HG03095 (cell line): ENCODE measurements around the gene ATP1A2.

Experiments
- ATAC-seq: cut with Tn5 transposase; IDR thresholded peaks from one replicate; pipeline ENCODE4 v1.9.1; 2021; ENCODE audit warnings: moderate library complexity; ENCODE audit not compliant: unreplicated experiment

ATP1A2 gene

DNA sequence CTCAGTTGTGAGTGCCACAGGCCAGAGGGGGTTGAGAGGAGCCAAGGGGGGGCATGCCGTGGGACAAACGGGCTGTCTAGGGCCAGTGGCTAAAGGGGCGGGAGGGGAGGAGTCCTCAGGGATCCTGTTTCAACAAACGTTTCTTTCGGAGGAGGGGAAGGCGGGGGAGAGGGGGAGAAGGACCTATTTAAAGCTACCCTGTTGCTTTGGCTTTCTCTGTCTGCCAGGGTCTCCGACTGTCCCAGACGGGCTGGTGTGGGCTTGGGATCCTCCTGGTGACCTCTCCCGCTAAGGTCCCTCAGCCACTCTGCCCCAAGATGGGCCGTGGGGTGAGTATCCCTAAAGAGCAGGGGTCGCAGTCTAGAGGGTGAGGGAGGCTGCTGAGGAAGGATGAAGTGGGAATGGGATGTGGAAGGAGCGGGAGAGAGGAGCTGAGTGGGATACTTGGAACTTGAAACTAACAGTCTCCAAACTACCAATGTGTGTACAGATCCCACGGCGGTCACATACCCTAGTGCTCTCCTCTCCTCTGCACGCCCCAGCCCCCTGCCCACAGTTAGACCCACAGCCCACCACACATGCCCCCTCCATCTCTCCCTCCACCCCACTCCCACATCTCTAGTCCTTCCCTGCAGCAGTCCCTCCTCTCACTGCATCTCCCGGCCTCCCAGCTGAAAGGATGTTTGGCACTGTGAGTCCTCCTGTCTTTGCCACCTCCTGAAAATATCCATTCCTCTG lies at the start of gene ATP1A2:
Gene ATP1A2 (plus strand): TSS at position 215 of the 738 bp plus-strand sequence. CDS start 103 bp downstream, at position 318.
- no peak for ATAC-seq

DNA sequence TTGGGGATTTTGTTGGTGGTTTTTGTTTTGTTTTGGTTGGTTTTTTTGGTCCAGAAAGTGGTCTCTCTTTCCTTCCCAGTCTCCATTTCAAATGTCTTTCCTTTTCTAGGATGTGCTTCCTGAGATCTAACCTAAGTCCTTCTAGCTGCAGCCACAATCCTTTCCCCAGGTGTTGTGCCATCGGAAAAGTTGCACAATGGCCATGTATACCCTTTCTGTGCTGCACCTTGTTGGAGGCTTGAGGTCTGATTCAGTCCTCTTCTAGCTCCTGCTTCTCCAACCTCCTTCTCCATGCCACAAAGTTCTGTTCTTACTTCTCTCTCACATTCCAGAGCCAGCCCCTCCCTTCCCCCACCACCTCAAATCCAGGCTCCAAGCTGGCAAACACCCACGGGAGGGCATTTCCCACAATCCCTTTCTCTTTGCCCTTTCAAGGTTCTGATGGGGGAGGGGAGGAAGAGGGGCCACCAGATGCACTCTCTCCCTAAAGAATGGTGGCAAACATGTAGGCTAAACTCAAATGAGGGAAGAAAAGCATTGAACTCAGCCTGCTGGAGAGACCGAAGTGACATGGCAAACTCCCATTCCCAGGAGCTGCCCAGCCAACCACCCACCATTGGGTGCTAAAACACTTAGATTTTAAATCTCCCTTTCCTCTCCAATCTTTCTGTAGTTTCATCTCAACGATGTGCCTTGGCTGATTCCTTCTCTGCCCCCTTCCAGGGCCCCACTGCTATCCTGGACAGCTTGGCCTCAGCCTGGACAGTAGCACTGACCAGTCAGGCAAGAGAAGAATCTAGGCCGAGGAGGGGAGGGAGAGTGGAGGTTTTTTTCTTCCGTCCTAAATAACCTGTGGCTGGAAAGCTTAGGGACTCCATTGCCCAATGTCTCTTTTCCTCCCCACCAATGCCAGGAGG lies 48.5 kb upstream of the ATP1A2 start:
- ATAC-seq: no peak

GRCh38 chr1:160068225-160068624 lies 47.3 kb upstream of the ATP1A2 start:
- ATAC-seq: no peak

DNA sequence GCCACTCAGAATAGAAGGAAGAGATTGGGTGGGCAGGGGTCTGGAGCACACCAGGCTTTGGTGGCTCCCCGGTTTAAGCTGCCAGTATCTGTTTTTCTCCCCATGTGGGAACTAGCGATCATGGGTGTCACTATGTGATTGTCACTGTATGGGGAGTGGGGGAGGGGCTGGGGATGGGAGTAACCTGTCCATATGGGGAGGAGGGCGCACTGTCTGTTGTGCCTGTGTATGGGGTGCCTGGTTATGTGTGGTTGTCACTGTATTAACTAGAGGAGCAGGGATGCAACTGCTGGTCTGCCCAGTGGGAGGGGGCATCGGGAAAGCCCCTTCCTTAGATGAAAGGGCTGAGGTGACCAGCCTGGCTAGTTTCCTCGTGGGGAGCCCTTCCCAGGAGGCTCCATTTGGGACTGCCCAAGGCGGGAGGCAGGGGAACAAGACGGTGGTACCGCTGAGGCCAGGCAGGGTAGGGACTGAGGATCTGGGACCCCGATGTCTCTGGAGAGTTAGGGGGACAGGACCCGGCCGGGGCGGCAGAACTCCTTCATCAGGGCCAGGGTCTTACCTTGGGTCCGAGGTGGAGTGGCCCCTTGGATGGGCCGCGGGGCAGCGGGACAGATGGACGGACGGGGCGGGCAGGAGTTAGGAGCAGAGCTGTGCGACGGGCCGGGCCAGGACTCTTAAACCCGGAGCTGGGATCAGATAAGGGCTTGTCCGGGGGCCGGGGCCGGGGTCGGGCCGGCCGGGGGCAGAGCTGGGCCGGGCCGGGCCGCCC lies 45.9 kb upstream of the ATP1A2 start, which contains the start of gene KCNJ10:
Gene KCNJ10 (minus strand): TSS at position 701 of the 772 bp plus-strand sequence. CDS start 27,628 bp downstream, outside the sequence.
- ATAC-seq: no peak

- no peak for ATAC-seq
These were observed 45.1 kb upstream of the ATP1A2 start for GRCh38 chr1:160070243-160071163.

DNA sequence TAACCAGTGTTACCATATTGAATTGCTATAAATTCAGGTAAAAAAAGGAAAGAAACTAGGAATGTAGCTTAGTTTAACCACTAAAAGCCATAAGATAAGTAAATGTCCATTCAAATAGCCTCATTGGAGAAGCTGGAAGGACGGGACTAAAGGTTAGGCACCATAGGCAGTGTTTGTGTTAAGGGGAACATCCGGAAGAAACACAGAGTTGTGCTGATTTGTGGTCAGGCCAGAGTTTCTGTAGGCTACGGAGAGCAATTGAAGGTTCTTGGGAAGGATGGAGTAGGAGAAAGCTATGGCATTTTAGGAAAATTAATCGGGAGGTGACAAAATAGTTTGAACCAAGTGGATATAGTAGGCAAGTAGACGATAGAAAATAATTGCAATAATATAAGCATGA lies 44.3 kb upstream of the ATP1A2 start:
- no peak for ATAC-seq

- no peak for ATAC-seq
These were observed 40.7 kb upstream of the ATP1A2 start for GRCh38 chr1:160074865-160075264.

GRCh38 chr1:160075836-160076235 lies 39.7 kb upstream of the ATP1A2 start:
- no peak for ATAC-seq

DNA sequence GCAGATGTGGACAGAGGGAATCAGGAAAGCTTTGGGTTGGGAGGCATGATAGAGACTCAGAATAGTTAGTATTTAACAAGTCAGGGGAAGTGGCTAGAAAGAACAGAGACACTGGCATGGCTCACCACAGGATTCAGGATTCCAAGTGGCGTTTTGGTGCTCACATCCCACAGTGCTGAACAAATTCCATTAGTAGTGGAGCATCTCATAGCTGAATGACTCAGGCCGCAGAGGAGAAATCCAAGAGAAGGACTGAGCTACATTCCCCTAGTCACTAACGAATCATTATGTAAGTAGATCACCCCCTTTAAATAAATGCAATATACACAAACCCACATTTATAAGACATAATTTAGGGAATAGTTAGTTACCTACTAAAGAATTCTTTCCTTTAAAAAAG lies 39.3 kb upstream of the ATP1A2 start:
- no peak for ATAC-seq

- no peak for ATAC-seq
These were observed 38.1 kb upstream of the ATP1A2 start for GRCh38 chr1:160077486-160077885.

- ATAC-seq: no peak
These were observed 36.9 kb upstream of the ATP1A2 start for GRCh38 chr1:160078512-160079195.

- ATAC-seq: no peak
These were observed 36.1 kb upstream of the ATP1A2 start for GRCh38 chr1:160079448-160079847.

DNA sequence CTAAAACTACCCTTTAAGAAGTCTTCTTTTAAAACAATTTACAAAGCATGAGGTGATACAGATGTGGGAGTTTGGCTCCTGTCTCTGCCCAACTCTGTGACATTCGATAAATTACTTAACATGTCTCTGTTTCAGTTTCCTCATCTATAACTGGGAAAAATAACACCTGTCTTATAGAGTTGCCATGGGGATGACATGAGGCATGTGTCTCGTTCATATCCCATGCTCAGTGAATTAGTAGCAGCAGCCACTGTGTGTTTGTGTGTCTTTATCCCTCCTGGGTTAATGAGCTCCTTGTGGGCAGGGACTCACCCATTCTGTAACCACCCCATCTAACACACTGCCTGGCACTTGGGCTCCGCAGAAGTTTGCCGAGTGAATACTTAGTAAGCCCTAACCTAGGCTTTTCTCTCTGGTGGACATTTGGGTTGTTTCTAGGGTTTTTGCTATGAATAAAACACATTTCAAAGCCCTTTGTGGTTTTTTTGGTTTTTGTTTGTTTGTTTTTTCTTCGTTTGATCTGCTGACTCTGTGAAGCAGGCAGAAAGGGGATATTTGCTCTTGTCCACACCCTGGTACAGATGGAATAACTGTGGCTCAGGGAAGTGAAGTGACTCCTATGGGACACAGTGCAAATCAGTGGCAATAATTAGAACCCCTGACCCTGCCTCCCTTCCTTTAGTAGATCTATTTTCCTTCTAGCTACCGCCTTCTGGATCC lies 35.0 kb upstream of the ATP1A2 start:
- no peak for ATAC-seq

GRCh38 chr1:160081261-160081936 lies 34.2 kb upstream of the ATP1A2 start, which contains the start of gene KCNJ9:
Gene KCNJ9, plus strand, starts transcription at chr1:160081538. Its CDS starts 2,493 bp downstream, at chr1:160084031.
- no peak for ATAC-seq

DNA sequence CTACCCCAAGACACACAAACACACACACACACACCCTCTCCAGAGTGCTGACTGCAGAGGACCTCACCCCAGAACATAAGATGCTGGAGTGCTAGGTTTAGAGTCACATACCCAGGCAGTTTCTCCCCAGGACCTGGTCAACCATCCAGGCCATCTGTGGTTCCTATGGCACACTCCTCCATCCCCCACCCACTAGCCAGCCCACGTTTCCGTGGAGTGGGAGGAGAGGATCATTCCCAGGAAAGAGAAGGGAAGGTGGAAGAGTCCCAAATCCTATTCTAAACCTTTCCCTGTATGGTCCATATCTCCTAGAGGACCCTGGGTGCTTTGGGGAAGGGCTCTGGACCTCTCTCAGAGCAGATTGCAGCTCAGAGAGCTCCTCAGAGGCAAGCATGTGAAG lies 33.1 kb upstream of the ATP1A2 start:
- ATAC-seq: no peak

DNA sequence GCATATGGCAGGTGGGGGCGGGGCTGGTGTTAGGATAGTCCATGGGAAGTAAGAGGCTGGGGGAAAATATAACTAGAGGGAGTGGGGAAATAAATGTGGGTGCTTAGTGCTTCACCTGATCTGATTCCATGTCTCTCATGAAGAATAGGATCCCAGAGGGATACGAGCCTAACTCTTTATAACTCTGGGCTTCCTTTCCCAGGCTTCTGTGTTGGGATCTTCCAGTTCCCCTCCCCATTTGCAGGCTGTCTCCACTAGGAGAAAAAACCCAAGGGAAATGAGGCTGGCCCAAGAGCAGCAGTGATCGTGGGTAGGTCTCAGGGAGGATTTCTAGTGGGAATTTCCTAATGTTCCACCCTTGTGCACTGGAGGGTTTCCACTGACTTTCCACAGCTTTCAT lies 32.6 kb upstream of the ATP1A2 start:
- ATAC-seq: no peak

DNA sequence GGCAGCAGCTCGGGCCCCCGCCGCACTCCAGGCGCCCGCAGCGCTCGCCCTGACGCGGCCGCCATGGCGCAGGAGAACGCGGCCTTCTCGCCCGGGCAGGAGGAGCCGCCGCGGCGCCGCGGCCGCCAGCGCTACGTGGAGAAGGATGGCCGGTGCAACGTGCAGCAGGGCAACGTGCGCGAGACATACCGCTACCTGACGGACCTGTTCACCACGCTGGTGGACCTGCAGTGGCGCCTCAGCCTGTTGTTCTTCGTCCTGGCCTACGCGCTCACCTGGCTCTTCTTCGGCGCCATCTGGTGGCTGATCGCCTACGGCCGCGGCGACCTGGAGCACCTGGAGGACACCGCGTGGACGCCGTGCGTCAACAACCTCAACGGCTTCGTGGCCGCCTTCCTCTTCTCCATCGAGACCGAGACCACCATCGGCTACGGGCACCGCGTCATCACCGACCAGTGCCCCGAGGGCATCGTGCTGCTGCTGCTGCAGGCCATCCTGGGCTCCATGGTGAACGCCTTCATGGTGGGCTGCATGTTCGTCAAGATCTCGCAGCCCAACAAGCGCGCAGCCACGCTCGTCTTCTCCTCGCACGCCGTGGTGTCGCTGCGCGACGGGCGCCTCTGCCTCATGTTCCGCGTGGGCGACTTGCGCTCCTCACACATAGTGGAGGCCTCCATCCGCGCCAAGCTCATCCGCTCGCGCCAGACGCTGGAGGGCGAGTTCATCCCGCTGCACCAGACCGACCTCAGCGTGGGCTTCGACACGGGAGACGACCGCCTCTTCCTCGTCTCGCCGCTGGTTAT lies 31.4 kb upstream of the ATP1A2 start:
- ATAC-seq: no peak
